ENCODE results near the gene CLNK.

CLNK gene

GRCh38 chr4:10526429-10527222, 157.9 kb downstream of the CLNK start:
- H3K27ac ChIP-seq = no peak overlapping the region
- no peaks in the 10 kb centered on the region for H3K27me3 ChIP-seq (ENCODE audit: insufficient read depth, low read depth)
- H3K4me3 ChIP-seq (IDR thresholded peaks at IDR 0.05; ENCODE audit: insufficient read depth, low read depth, low read length) = no peak overlapping the region
- H3K4me1 ChIP-seq (ENCODE audit: low read depth, poor library complexity, severe bottlenecking) = no peaks in the 10 kb centered on the region
- H3K36me3 ChIP-seq (ENCODE audit: insufficient read depth) = no peaks in the 10 kb centered on the region
- TF ChIP-seq CTCF (conservative IDR thresholded peaks at IDR 0.05; ENCODE audit: low read depth, low read length) = no peak
- H2AFZ ChIP-seq (ENCODE audit: low read depth) = no peak overlapping the region
- H4K20me1 ChIP-seq (ENCODE audit: insufficient read depth) = no peaks in the 10 kb centered on the region
- H3K9ac ChIP-seq = no peak overlapping the region
- no peak overlapping the region for H3K4me2 ChIP-seq
- H3K79me2 ChIP-seq (ENCODE audit: insufficient read depth, low read depth) = no peaks in the 10 kb centered on the region

- H3K4me2 ChIP-seq = no peak overlapping the region
These were observed 160.3 kb downstream of the CLNK start for GRCh38 chr4:10524196-10524833.

GRCh38 chr4:10521424-10521823, 163.1 kb downstream of the CLNK start:
- Histone ChIP-seq H3K79me2 (ENCODE audit: insufficient read depth, low read depth) (no peaks in the 10 kb centered on the region), H3K36me3 (ENCODE audit: insufficient read depth) (no peaks in the 10 kb centered on the region), H3K4me1 (ENCODE audit: low read depth, poor library complexity, severe bottlenecking) (no peaks in the 10 kb centered on the region), H2AFZ (ENCODE audit: low read depth) (no peak overlapping the region), H3K9ac (no peak overlapping the region), H3K4me3 (IDR thresholded peaks at IDR 0.05; ENCODE audit: insufficient read depth, low read depth, low read length) (no peak overlapping the region), H4K20me1 (ENCODE audit: insufficient read depth) (no peaks in the 10 kb centered on the region), H3K27ac (no peak overlapping the region), H3K27me3 (ENCODE audit: insufficient read depth, low read depth) (no peaks in the 10 kb centered on the region), H3K4me2 (no peak overlapping the region)
- TF ChIP-seq CTCF (conservative IDR thresholded peaks at IDR 0.05; ENCODE audit: low read depth, low read length) = no peak

More at GRCh38 chr4:10524196-10524833, 160.3 kb downstream of the CLNK start:
- Histone ChIP-seq H3K36me3 (ENCODE audit: insufficient read depth) (no peaks in the 10 kb centered on the region), H3K9ac (no peak overlapping the region), H3K79me2 (ENCODE audit: insufficient read depth, low read depth) (no peaks in the 10 kb centered on the region), H4K20me1 (ENCODE audit: insufficient read depth) (no peaks in the 10 kb centered on the region), H3K27ac (no peak overlapping the region), H3K27me3 (ENCODE audit: insufficient read depth, low read depth) (no peaks in the 10 kb centered on the region), H3K4me3 (IDR thresholded peaks at IDR 0.05; ENCODE audit: insufficient read depth, low read depth, low read length) (no peak overlapping the region), H2AFZ (ENCODE audit: low read depth) (no peak overlapping the region), H3K4me1 (ENCODE audit: low read depth, poor library complexity, severe bottlenecking) (no peaks in the 10 kb centered on the region)
- no peak for TF ChIP-seq CTCF (conservative IDR thresholded peaks at IDR 0.05; ENCODE audit: low read depth, low read length)

- Histone ChIP-seq H3K4me1 (ENCODE audit: low read depth, poor library complexity, severe bottlenecking) (no peaks in the 10 kb centered on the region), H3K27ac (no peak overlapping the region), H3K79me2 (ENCODE audit: insufficient read depth, low read depth) (no peaks in the 10 kb centered on the region), H3K9ac (no peak overlapping the region), H2AFZ (ENCODE audit: low read depth) (no peak overlapping the region), H4K20me1 (ENCODE audit: insufficient read depth) (no peaks in the 10 kb centered on the region), H3K4me3 (IDR thresholded peaks at IDR 0.05; ENCODE audit: insufficient read depth, low read depth, low read length) (no peak overlapping the region), H3K36me3 (ENCODE audit: insufficient read depth) (no peaks in the 10 kb centered on the region), H3K27me3 (ENCODE audit: insufficient read depth, low read depth) (no peaks in the 10 kb centered on the region), H3K4me2 (no peak overlapping the region)
- no peak for TF ChIP-seq CTCF (conservative IDR thresholded peaks at IDR 0.05; ENCODE audit: low read depth, low read length)
These were observed 174.8 kb downstream of the CLNK start for GRCh38 chr4:10509733-10510132.
